KMS-11 (cell line): ENCODE data around the gene G2E3.

Source experiments
- H2AFZ ChIP-seq: fragments of 200-600 bp; sonication (generic); 2 replicates; pipeline ENCODE4 v1.6.1; 2016; ENCODE audit warnings: antibody characterized with exemption, mixed run types, low read depth
- H3K27ac ChIP-seq: fragments of 200-600 bp; sonication (generic); 2 replicates; pipeline ENCODE4 v1.6.1; 2016; ENCODE audit warnings: mild to moderate bottlenecking, mixed run types
- H3K27me3 ChIP-seq: fragments of 200-600 bp; sonication (generic); 2 replicates; pipeline ENCODE4 v1.6.1; 2017; ENCODE audit warnings: mild to moderate bottlenecking, low read depth, mixed run types, moderate library complexity; ENCODE audit not compliant: insufficient read depth
- H3K36me3 ChIP-seq: fragments of 200-600 bp; sonication (generic); 2 replicates; pipeline ENCODE4 v1.6.1; 2017; ENCODE audit warnings: mild to moderate bottlenecking, mixed run types; ENCODE audit not compliant: insufficient read depth
- H3K4me1 ChIP-seq: fragments of 200-600 bp; sonication (generic); 2 replicates; pipeline ENCODE4 v1.6.1; 2016; ENCODE audit warnings: mild to moderate bottlenecking, low read depth, mixed run types; ENCODE audit not compliant: poor library complexity, severe bottlenecking
- H3K4me2 ChIP-seq: fragments of 200-600 bp; sonication (generic); 2 replicates; pipeline ENCODE4 v1.7.0; 2016; ENCODE audit warnings: mild to moderate bottlenecking, mixed run types
- H3K4me3 ChIP-seq: fragments of 200-600 bp; sonication (generic); IDR thresholded peaks from 2 replicates; pipeline ENCODE4 v1.6.1; 2017; ENCODE audit warnings: low read depth, low read length, mixed read lengths; ENCODE audit not compliant: insufficient read depth
- H3K79me2 ChIP-seq: fragments of 200-600 bp; sonication (generic); 2 replicates; pipeline ENCODE4 v1.6.1; 2016; ENCODE audit warnings: low read depth, mixed run types; ENCODE audit not compliant: insufficient read depth
- H3K9ac ChIP-seq: fragments of 200-600 bp; sonication (generic); 2 replicates; pipeline ENCODE4 v1.6.1; 2016; ENCODE audit warnings: mild to moderate bottlenecking, mixed run types
- H4K20me1 ChIP-seq: fragments of 200-600 bp; sonication (generic); 2 replicates; pipeline ENCODE4 v1.6.1; 2016; ENCODE audit warnings: mild to moderate bottlenecking, mixed run types; ENCODE audit not compliant: insufficient read depth
- TF ChIP-seq, protein P1 (sequence below): fragments of 200-600 bp; sonication (generic); conservative IDR thresholded peaks from 2 replicates; pipeline ENCODE4 v1.6.1; 2017; ENCODE audit warnings: low read depth, mild to moderate bottlenecking, antibody characterized with exemption, low read length, moderate library complexity, mixed read lengths

G2E3 gene

DNA sequence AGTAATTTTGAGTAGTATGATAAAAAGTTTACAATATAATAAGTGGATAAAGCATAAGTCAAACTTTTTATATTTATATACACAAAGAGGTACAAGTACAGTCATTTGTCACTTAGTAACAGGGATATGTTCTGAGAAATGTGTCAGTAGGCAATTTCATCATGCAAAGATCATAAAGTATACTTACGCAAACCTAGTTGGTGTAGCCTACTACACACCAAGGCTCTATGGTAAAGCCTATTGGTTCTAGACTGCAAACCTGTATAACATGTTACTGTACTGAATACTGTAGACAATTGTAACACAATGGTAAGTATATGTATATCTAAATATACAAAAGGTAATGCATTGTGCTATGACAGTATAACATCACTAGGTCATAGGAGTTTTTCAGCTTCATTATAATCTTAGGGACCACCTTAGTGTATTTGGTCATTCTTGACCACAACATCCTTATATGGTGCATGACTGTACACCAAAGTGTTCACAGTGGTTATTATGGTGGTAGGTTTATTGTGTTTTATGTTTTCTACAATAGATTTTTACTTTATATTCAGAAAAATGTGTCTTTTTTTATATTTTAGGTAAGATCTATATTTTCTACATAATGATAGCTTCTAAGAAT, 48.3 kb downstream of the G2E3 start:
- TF ChIP-seq, protein P1, sequence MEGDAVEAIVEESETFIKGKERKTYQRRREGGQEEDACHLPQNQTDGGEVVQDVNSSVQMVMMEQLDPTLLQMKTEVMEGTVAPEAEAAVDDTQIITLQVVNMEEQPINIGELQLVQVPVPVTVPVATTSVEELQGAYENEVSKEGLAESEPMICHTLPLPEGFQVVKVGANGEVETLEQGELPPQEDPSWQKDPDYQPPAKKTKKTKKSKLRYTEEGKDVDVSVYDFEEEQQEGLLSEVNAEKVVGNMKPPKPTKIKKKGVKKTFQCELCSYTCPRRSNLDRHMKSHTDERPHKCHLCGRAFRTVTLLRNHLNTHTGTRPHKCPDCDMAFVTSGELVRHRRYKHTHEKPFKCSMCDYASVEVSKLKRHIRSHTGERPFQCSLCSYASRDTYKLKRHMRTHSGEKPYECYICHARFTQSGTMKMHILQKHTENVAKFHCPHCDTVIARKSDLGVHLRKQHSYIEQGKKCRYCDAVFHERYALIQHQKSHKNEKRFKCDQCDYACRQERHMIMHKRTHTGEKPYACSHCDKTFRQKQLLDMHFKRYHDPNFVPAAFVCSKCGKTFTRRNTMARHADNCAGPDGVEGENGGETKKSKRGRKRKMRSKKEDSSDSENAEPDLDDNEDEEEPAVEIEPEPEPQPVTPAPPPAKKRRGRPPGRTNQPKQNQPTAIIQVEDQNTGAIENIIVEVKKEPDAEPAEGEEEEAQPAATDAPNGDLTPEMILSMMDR = no peak
- Histone ChIP-seq H3K27me3 (no peaks in the 10 kb centered on the region), H4K20me1 (no peaks in the 10 kb centered on the region), H3K9ac (no peak overlapping the region), H2AFZ (no peak overlapping the region), H3K79me2 (no peaks in the 10 kb centered on the region), H3K36me3 (no peaks in the 10 kb centered on the region), H3K4me2 (no peak overlapping the region), H3K4me1 (peaks cover 8% of the 10 kb centered on the region), H3K27ac (no peak overlapping the region), H3K4me3 (no peak overlapping the region)

DNA sequence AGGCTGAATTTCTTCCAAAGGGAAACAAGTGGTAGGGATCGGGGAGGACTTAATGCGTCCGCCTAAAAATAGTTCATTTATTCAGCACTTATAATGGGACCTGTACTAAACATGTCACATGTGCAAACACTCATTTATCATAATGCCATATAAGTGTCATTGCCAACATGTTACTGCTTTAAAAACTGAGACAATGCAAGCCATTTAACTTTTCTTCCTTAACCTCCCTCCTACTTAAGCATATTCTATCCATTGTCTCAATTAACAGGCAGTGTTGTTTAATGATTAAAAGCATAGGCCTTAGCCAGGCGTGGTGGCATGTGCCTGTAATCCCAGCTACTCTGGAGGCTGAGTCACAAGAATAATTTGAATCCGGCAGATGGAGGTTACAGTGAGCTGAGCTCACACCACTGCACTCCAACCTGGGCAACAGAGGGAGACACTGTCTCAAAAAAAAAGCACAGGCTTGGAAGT, 49.6 kb downstream of the G2E3 start:
- no peak overlapping the region for H3K4me2 ChIP-seq
- H3K4me1 ChIP-seq = peaks cover 8% of the 10 kb centered on the region
- TF ChIP-seq, protein P1 = no peak
- H3K36me3 ChIP-seq = no peaks in the 10 kb centered on the region
- H4K20me1 ChIP-seq = no peaks in the 10 kb centered on the region
- no peak overlapping the region for H3K4me3 ChIP-seq
- no peaks in the 10 kb centered on the region for H3K27me3 ChIP-seq
- H3K27ac ChIP-seq = no peak overlapping the region
- no peaks in the 10 kb centered on the region for H3K79me2 ChIP-seq
- H2AFZ ChIP-seq = no peak overlapping the region
- H3K9ac ChIP-seq = no peak overlapping the region

DNA sequence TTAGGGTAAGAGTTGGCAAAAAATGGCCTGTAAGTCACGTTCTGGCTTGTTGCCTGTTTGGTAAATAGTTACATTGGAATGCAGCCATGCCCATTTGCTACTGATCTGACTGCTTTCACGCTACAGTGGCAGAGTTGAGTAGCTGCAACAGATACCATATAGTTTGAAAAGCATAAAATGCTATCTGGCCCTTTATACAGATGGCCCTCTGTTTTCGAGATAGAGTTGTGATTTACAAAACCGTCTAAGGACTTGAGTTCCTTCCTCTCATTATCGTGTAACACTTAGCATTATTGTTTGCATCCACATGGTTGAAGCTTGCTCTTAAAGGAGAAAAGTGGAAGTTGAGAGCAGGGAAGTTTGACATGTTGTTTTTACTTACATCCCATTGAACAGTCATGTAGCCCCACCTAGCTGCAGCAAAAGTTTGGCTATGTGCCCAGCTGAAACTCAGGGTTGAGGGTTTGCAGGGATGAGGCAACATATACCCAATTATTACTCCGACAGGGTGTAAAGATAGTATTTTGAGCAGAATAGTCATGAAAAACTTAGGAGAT, 51.9 kb downstream of the G2E3 start:
- Histone ChIP-seq H3K36me3 (no peaks in the 10 kb centered on the region), H3K27me3 (no peaks in the 10 kb centered on the region), H2AFZ (no peak overlapping the region), H3K4me1 (peaks cover 8% of the 10 kb centered on the region), H3K4me3 (no peak overlapping the region), H3K79me2 (no peaks in the 10 kb centered on the region), H4K20me1 (no peaks in the 10 kb centered on the region), H3K4me2 (no peak overlapping the region), H3K27ac (no peak overlapping the region), H3K9ac (no peak overlapping the region)
- TF ChIP-seq, protein P1 = no peak

DNA sequence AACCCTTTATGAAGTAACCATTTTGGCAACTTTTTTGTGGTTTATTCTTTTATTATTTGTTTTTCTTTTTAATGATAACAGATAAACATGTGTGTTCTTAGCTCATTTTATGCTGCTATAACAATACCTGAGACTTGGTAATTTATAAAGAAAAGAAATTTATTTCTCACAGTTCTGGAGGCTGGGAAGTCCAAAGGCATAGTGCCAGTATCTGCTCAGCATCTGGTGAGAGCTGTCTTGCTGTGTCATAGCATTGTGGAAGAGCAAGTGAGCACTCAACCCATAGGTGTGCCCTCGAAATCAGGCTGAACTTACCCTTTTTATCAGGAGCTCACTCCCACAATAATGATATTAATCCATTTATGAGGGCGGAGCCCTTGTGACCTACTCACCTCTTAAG, 55.2 kb downstream of the G2E3 start:
- peaks cover 10% of the 10 kb centered on the region for H3K4me1 ChIP-seq
- H4K20me1 ChIP-seq = no peaks in the 10 kb centered on the region
- H3K9ac ChIP-seq = no peak overlapping the region
- no peaks in the 10 kb centered on the region for H3K79me2 ChIP-seq
- no peak overlapping the region for H3K4me2 ChIP-seq
- TF ChIP-seq, protein P1 = no peak
- no peaks in the 10 kb centered on the region for H3K27me3 ChIP-seq
- no peak overlapping the region for H2AFZ ChIP-seq
- H3K4me3 ChIP-seq = no peak overlapping the region
- no peak overlapping the region for H3K27ac ChIP-seq
- H3K36me3 ChIP-seq = no peaks in the 10 kb centered on the region
